22Rv1 (cell line): ENCODE results near the gene FAM47C.

Experiments used
- H3K27ac ChIP-seq: fragments of 450-650 bp; 2 replicates; pipeline ENCODE4 v1.5.1; 2017
- ZFX ChIP-seq: fragments of 450-650 bp; IDR thresholded peaks from 2 replicates; pipeline ENCODE4 v1.6.1; 2017; ENCODE audit warnings: antibody characterized with exemption, borderline replicate concordance
- TF ChIP-seq, protein P1 (sequence below): fragments of 450-650 bp; IDR thresholded peaks from 2 replicates; pipeline ENCODE4 v1.5.1; 2017; ENCODE audit warnings: mild to moderate bottlenecking

Gene FAM47C

DNA sequence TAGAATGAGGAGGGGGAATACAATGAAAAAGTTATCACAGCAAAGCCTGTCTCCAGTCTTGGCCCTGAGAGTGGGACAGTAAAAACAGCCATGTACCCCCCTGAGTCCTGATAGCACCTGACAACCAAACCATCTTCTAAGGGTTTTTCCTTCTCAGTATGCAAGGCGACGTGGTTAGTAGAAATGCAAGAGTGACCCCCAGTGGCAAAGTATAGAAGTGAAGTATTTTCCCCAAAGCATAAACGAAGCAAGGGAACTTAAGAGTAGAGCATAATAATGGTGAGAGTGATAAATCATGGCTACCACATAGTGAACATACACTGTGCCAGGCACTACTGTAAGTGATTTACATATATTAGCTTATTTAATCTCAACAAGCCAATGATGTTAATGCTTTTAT is 52.8 kb downstream of the FAM47C start:
- no peak for TF ChIP-seq ZFX
- TF ChIP-seq, protein P1, sequence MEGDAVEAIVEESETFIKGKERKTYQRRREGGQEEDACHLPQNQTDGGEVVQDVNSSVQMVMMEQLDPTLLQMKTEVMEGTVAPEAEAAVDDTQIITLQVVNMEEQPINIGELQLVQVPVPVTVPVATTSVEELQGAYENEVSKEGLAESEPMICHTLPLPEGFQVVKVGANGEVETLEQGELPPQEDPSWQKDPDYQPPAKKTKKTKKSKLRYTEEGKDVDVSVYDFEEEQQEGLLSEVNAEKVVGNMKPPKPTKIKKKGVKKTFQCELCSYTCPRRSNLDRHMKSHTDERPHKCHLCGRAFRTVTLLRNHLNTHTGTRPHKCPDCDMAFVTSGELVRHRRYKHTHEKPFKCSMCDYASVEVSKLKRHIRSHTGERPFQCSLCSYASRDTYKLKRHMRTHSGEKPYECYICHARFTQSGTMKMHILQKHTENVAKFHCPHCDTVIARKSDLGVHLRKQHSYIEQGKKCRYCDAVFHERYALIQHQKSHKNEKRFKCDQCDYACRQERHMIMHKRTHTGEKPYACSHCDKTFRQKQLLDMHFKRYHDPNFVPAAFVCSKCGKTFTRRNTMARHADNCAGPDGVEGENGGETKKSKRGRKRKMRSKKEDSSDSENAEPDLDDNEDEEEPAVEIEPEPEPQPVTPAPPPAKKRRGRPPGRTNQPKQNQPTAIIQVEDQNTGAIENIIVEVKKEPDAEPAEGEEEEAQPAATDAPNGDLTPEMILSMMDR = peak; percentile 55
- H3K27ac ChIP-seq = no peak overlapping the region
